OCI-LY3 (cell line): ENCODE data around the gene POLL.

ENCODE experiments used
- EZH2phosphoT487 ChIP-seq: fragments of 200-600 bp; shearing (Covaris generic); IDR thresholded peaks from 2 replicates; pipeline ENCODE4 v1.6.1; 2018; ENCODE audit warnings: antibody characterized with exemption, mixed run types, low read depth
- TF ChIP-seq, protein P1 (sequence below): fragments of 200-600, 300-600 bp; sonication (generic); IDR thresholded peaks from 2 replicates; pipeline ENCODE4 v1.5.1; 2014; ENCODE audit warnings: antibody characterized with exemption, low read length, low read depth

DNA sequence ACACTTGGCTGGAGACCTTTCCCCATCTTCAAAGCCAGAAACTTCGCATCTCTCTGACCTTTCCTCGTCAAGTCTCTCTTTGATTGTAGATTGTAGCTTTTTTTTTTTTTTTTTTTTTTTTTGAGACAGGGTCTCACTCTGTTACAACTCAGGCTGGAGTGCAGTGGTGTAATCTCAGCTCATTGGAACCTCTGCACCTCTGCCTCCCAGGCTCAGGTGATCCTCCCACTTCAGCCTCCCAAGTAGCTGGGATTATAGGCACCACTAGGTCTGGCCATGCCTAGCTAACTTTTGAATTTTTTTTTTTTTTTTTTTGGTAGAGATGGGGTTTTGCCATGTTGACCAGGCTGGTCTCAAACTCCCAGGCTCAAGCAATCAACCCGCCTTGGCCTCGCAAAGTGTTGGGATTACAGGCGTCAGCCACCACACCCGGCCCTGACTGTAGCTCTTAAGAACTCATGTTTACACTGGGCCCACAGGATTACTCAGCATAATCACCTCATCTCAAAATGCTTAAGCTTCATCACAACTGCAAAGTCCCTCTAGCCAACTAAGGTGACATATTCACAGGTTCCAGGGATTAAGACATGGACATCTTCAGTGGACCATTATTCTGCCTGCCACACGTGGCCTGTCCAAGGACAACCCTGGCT is 11.7 kb downstream of the POLL start:
- TF ChIP-seq, protein P1, sequence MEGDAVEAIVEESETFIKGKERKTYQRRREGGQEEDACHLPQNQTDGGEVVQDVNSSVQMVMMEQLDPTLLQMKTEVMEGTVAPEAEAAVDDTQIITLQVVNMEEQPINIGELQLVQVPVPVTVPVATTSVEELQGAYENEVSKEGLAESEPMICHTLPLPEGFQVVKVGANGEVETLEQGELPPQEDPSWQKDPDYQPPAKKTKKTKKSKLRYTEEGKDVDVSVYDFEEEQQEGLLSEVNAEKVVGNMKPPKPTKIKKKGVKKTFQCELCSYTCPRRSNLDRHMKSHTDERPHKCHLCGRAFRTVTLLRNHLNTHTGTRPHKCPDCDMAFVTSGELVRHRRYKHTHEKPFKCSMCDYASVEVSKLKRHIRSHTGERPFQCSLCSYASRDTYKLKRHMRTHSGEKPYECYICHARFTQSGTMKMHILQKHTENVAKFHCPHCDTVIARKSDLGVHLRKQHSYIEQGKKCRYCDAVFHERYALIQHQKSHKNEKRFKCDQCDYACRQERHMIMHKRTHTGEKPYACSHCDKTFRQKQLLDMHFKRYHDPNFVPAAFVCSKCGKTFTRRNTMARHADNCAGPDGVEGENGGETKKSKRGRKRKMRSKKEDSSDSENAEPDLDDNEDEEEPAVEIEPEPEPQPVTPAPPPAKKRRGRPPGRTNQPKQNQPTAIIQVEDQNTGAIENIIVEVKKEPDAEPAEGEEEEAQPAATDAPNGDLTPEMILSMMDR = no peak
- TF ChIP-seq EZH2phosphoT487 = no peak
